GM12874 (cell line): ENCODE data around the gene C16orf74.

Source experiments
- TF ChIP-seq, protein P1 (sequence below): IDR thresholded peaks from 2 replicates; pipeline ENCODE4 v1.5.1; 2011; ENCODE audit warnings: low read depth, mild to moderate bottlenecking, control low read depth, low read length, moderate library complexity; ENCODE audit not compliant: insufficient read depth

C16orf74 gene

GRCh38 chr16:85762970-85763369 is 12.1 kb upstream of the C16orf74 start:
- TF ChIP-seq, protein P1, sequence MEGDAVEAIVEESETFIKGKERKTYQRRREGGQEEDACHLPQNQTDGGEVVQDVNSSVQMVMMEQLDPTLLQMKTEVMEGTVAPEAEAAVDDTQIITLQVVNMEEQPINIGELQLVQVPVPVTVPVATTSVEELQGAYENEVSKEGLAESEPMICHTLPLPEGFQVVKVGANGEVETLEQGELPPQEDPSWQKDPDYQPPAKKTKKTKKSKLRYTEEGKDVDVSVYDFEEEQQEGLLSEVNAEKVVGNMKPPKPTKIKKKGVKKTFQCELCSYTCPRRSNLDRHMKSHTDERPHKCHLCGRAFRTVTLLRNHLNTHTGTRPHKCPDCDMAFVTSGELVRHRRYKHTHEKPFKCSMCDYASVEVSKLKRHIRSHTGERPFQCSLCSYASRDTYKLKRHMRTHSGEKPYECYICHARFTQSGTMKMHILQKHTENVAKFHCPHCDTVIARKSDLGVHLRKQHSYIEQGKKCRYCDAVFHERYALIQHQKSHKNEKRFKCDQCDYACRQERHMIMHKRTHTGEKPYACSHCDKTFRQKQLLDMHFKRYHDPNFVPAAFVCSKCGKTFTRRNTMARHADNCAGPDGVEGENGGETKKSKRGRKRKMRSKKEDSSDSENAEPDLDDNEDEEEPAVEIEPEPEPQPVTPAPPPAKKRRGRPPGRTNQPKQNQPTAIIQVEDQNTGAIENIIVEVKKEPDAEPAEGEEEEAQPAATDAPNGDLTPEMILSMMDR, result no peak

DNA sequence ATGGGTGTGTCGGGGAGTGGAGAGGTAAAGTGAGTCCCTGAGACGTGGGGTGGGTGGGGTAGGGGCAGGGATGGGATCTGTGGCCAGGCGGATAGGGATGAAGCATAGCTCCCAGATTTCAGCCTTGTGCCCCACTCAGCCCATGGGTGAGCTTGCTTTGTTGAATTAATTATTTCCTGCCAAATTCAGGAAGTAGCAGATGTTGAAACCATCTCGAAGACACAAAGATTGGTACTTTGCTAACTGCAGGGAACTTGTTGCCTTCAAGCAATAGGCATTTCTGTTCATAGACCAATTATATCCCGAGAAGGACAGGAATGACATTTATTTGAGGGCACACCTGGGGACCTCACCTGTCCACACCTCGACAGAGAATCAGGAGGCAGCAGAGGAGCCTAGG is 11.0 kb upstream of the C16orf74 start:
- TF ChIP-seq, protein P1, result no peak

- TF ChIP-seq, protein P1, result peak; percentile 83
Observed at GRCh38 chr16:85759631-85760419, 8.9 kb upstream of the C16orf74 start.

- TF ChIP-seq, protein P1, result no peak
Observed at GRCh38 chr16:85759136-85759535, 8.2 kb upstream of the C16orf74 start.

DNA sequence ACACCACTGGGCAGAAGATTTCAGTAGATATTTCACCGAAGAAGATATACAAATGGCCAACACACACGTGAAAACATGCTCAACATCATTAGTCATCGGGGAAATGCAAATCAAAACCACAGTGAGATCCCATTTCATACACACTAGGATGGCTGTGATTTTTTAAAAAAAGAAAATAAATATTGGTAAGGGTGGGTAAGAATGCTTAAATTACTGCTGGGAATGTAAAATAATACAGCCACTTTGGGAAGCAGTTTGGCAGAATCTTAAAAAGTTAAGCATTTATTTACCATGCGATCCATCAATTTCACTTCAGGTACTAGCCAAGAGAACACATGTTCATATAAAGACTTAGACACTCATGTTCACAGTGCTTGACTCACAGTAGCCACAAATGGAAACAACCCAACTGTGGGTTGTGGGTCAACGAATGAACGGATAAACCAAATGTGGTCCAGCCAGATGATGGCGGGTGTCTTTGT is 6.5 kb upstream of the C16orf74 start:
- TF ChIP-seq, protein P1, result no peak

DNA sequence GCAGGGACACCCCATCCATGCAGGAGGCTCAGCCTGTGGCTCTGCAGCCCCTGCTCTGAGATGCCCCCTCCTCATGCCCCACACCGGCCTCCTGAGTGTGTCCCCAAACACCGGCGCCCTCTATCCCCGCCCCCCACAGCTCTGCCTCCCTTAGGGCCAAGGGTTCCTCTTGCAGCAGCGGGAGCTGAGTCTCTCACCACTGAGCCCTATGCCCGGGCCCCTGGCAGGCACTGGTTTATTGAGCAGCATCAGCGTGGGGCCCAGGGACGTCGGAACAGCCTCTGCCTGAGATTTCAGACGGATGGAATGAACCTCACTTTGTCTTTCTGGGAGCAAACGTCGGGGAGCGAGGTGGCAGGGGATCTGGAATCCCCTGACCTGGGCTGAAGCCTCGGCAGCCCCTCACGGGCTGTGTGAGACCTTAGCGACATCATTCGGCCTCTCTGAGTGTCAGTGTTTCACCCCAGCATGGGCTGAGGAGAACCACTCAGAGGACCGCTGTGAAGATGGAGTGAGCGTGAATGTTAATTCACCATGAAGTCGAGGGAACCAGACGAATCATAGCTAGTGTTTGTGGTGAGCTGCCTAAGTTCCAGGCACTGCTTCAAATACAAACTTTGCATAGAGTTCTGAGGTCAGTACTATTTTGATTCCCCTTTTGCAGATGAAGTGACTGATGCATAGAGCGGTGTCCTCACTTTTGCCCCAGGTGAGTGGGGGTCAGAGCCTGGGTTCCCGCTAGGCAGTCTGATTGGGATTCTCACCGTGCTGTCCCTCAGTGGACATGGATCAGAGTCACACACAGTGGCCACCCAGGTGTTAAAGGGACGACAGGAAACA is 5.3 kb upstream of the C16orf74 start:
- TF ChIP-seq, protein P1, result no peak

DNA sequence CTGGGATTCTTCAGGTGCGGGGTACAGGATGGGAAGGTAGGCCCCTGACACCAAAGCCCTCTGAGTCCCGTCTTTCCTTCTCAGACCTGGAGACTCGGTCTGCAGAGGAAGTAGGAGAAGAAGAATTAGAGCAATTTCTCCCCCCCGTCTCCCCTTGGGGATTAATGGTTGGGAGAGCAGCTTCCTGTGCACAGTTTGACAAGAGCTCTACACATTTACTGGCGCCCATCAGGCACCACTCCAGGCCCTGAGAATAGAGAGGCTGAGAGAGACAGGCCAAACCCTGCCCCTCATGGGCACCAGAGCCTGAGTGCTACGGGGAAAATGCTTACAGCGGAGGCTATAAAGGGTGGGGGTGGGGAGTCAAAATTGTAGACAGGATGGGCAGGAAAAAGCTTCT is 3.5 kb upstream of the C16orf74 start:
- TF ChIP-seq, protein P1, result no peak
